Measurements from ENCODE around the gene CHID1.
A peak's percentile ranks its signal among the peaks of the same experiment; 100 is the strongest.

DNA sequence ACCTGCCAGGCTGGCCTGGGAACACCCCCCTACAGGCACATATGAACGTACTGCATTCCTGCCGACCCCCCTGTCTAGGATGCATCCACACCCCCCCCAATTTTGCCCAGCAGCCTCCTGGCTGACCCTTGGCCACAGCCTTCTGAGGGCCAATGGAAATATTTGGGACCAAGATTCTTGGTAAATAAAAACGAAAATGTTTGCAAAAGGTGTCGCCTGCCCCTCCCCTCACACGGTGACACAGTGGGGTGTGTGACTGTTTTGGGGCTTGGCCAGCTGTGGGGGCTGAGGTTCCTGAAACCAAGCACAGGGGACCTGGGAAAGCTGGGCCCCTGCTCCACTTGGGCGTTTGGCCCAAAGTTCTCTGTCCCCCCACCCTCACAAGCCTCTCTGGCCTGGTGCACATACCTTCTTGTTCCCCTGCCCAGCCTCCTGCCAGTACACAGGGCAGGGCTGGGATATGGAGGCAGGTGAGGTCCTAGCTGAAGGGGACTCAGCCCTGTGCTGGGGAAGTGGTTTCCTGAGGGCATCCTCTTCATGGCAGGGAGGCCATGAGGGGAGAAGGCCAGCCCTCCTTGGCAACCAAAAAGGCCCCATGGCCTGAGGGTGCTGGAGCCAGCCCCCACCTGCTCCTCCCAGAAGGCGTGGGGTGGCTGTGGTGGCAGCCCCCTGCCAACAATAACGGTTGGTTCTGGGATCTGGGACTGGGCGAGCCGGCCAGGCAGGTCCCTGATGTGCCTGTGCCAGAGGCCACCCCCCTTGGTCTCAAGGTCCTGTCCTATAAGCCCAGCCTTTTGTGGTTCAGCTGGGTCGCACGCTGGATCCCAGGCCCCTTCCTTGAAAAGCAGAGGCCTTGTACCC lies 85.0 kb downstream of the CHID1 start:
- TF ChIP-seq, protein P1, sequence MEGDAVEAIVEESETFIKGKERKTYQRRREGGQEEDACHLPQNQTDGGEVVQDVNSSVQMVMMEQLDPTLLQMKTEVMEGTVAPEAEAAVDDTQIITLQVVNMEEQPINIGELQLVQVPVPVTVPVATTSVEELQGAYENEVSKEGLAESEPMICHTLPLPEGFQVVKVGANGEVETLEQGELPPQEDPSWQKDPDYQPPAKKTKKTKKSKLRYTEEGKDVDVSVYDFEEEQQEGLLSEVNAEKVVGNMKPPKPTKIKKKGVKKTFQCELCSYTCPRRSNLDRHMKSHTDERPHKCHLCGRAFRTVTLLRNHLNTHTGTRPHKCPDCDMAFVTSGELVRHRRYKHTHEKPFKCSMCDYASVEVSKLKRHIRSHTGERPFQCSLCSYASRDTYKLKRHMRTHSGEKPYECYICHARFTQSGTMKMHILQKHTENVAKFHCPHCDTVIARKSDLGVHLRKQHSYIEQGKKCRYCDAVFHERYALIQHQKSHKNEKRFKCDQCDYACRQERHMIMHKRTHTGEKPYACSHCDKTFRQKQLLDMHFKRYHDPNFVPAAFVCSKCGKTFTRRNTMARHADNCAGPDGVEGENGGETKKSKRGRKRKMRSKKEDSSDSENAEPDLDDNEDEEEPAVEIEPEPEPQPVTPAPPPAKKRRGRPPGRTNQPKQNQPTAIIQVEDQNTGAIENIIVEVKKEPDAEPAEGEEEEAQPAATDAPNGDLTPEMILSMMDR (conservative IDR thresholded peaks at IDR 0.05; ENCODE audit: low read depth, low read length): no peak
- TF ChIP-seq POLR2A (IDR thresholded peaks at IDR 0.05; ENCODE audit: low read depth, low read length): peak; percentile 44; the same call in 1 of the 2 replicates
- TF ChIP-seq NFE2L2 (IDR thresholded peaks at IDR 0.05; ENCODE audit: low read depth, low read length): no peak
- TF ChIP-seq MAZ (IDR thresholded peaks at IDR 0.05; ENCODE audit: borderline replicate concordance, low read depth, low read length): no peak
- no peak for TF ChIP-seq RCOR1 (IDR thresholded peaks at IDR 0.05; ENCODE audit: insufficient replicate concordance, low read length)
- TF ChIP-seq, protein P2, sequence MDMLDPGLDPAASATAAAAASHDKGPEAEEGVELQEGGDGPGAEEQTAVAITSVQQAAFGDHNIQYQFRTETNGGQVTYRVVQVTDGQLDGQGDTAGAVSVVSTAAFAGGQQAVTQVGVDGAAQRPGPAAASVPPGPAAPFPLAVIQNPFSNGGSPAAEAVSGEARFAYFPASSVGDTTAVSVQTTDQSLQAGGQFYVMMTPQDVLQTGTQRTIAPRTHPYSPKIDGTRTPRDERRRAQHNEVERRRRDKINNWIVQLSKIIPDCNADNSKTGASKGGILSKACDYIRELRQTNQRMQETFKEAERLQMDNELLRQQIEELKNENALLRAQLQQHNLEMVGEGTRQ (IDR thresholded peaks at IDR 0.05; ENCODE audit: low read depth, low read length): no peak
- no peak for TF ChIP-seq FOS (IDR thresholded peaks at IDR 0.05; ENCODE audit: low read depth, low read length)
- TF ChIP-seq RFX5 (IDR thresholded peaks at IDR 0.05; ENCODE audit: low read depth, low read length): no peak
- TF ChIP-seq MAFK (IDR thresholded peaks at IDR 0.05; ENCODE audit: low read depth, low read length): no peak
- TF ChIP-seq RAD21 (IDR thresholded peaks at IDR 0.05; ENCODE audit: low read length): no peak
- TF ChIP-seq CEBPB (IDR thresholded peaks at IDR 0.05; ENCODE audit: low read depth, low read length): no peak
- no peak for TF ChIP-seq SMC3 (IDR thresholded peaks at IDR 0.05; ENCODE audit: low read depth, low read length)
